Ovary (tissue), 3 donors: ENCODE measurements around the gene PTPRA.

Source experiments
- CTCF ChIP-seq, 3 donors: fragments of 450-650 bp in 2 of 3; fragments of 200-600 bp in 1 of 3; IDR thresholded peaks; one replicate each; pipeline versions ENCODE4 v1.5.1 to v1.8.0; 2016 to 2022; ENCODE audit warnings: antibody characterized with exemption in 3 of 3, mild to moderate bottlenecking in 1 of 3
- POLR2A ChIP-seq: fragments of 450-650 bp; IDR thresholded peaks from one replicate; pipeline ENCODE4 v1.6.1; 2017; ENCODE audit warnings: antibody characterized with exemption, mild to moderate bottlenecking, moderate library complexity
- donor health status: DM: no; HTN: no; CAD: no.

GRCh38 chr20:2955257-2955970 lies 82.1 kb downstream of the PTPRA start:
- TF ChIP-seq CTCF (IDR thresholded peaks at IDR 0.05) (no peak), POLR2A (no peak)
